Sciatic nerve (tissue), 2 donors: ENCODE data around the gene FUOM. TPM values are rescaled to one million over a fixed set of nuclear protein-coding genes. Genes with fewer than 3 reads are reported as not detected.
A peak's percentile ranks its signal among the peaks of the same experiment; 100 is the strongest.

Experiments
- ATAC-seq: fragments of 200-7000 bp; cut with Tn5 transposase; one replicate; pipeline ENCODE4 v1.9.1; 2020; ENCODE audit warnings: mild to moderate bottlenecking, moderate library complexity
- DNase-seq: peaks from one replicate; pipeline ENCODE4 v3.0.0-alpha.2; 2020; ENCODE audit warnings: low spot score
- intact Hi-C: fragments of 100-400 bp; cut with DNase I; formaldehyde crosslinking; loops from one replicate; pipeline ENCODE4 v1.14.2; 2022
- total RNA-seq: library from RNA; stranded (reverse); fragmentation: NEBNext Ultra II Directional; extraction: Animal tissue kit (Norgen Biotek cat#: 25700); gene quantifications from one replicate; pipeline ENCODE4 v1.2.1, GENCODE V29; 2021
- donor health status: DM: no; HTN: no; CAD: no.
- donor health status: DM: no; HTN: no; CAD: no.

The FUOM gene
- total RNA-seq, 1 donor from 2014 or later, result 35.2 TPM

DNA sequence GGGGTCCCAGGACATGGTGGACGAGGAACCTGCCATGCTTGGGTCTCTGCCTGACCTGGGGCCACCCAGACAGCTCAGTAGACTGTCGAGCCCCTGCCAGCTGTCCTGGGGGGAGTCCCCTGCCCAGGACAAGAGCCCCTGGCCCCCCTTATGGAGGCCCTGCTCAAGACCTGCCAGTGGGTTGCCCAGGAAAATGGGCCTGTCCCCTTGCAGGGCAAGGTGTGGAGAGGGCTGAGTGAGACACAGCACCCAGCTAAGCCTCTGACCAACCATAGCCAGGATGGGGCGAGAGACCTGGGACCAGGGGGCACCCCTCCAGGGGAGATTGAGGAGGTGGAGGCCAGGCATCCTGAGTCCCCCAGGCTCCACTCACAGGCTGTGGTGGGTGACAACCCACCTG, 1.8 kb downstream of the FUOM start:
- no peak for DNase-seq
- no peak for ATAC-seq
- intact Hi-C loops, result no loop called here

DNA sequence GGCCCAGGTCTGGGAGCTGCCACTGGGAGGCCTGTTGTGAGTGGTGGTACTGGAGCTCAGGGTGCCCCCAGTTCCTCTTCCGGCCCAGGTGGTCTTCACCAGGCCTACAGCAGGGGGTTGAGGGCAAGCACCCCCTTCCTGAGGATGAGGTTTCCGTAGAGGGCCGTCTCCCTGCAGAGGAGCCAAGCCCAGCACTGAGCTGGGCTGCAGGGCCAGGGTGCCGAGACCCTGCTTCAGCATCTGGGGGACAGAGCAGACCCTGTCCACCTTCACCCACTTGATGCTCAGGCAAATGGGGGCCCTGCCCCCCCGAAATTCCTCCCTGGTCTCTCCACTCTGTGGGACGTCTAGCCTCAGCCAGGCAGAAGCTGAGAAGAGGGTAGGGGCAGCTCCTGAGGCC, 2.6 kb downstream of the FUOM start:
- intact Hi-C loops, result no loop called here
- DNase-seq (no peak), ATAC-seq (no peak)

DNA sequence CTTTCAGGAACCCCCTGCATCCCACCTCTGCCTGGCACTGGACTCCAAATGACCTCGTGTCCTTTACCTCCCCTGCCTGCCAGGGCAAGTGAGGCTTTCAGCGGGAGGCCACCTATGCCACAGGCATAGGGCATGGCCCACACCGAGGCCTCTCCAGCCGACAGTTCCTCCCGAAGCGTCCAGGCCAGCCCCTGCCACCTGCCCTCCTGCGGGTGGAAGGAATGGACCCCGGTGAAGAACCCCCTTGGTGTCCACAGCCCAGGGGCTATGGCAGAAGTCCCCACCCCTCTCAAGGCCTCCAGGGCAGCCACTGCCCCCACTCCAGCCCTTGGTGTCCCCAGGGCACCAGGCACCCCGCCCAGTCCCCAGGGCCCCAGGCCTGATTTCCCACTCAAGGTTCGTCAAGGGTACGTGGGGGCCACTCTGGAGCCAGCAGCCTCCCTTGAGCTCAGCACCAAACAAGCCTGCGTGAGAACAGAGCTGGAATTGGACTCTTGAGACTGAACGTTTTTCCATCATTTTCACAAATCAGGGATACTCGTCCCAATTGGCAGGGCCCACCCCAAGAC, 3.1 kb downstream of the FUOM start:
- ATAC-seq (no peak), DNase-seq (no peak)
- intact Hi-C loops, result no loop called here

DNA sequence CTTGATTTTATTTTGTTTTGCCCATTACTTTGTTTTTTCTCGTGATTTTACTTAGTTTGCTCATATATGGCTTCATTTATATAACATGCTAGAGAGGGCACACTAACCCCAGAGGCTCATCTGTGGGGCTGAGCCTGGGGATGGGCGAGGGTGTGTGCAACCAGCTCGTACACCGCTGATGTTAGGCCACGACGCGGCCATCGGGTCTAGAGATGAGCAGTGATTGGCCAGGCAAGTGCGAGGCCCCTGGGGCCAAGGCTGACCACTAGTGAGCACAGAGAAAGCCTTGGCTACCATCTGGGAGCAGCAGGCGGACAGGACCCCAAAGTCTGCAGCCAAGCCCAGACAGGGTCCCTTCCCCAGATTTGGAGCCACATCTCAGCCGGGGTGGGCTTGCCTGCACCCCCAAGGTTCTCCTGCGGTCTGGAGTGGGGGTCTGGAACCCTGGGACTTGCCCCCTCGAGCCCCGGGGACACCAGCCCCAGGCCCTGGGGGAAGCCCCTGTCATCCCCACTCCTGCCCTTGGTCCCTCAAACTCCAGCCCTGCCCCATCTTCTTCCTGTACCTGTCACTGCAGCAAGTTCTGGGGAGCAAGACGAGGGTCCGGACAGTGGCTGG, 3.7 kb downstream of the FUOM start:
- intact Hi-C loops, result no loop called here
- DNase-seq (no peak), ATAC-seq (no peak)

- ATAC-seq (no peak), DNase-seq (no peak)
- intact Hi-C loops, result no loop called here
Measured at GRCh38 chr10:133353202-133353959, 4.4 kb downstream of the FUOM start.

DNA sequence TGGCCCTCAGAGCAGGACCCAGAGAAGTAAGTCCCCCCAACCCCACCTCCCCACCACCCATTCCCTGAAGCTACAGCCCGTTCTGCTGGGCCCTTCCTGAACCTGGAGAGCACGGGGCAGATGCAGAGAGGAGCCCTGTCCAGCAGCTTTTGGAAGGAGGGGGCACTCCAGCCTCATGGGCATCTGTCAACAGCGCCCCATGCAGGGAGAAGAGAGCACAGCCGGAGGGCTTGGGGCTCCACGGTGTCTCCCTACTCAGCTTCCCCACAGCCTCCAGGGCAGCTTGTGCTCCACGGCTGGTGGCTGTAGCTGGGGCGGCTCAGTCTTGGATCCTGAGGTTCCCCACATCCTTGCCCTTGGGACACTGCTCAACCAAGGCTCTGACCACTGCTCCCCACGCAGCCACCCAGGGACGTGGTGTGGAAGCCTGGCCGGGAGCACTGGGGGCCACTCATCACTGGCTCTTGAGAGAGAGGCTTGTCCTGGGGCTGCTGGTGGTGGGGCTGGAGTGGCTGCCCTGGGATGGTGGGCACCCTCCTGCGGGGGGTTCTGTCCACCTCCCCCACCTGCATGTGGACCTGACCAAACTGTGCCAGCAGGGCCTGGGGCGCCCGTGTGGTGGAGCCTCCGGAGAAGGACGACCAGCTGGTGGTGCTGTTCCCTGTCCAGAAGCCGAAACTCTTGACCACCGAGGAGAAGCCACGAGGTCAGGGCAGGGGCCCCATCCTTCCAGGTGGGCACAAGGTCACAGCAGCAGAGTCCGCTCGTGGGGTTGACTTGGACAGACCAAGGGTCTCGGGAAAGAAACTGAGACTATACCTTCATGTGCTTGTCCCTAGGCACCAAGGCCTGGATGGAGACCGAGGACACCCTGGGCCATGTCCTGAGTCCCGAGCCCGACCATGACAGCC, 6.2 kb downstream of the FUOM start:
- ATAC-seq, result no peak
- DNase-seq, result no peak
- intact Hi-C loops, result no loop called here

DNA sequence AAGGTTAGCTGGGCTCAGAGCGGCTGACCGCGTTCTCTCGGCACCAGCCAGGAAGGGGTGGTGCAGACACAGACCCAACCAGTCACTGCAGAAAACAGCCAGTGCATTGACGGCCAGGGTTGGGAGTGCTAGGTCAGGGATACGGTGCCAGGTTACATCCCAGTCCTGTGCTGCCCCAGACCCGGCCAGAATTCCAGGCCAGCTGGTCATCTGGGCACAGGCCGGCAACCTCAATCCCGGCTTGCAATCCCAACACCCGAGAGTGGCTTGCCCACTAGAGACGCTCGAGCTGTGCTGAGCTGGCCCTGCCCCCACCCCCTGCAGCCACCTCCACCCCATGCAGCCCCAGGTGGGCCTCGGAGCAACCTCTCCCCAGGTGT, 6.9 kb downstream of the FUOM start:
- intact Hi-C loops, result no loop called here
- no peak for DNase-seq

GRCh38 chr10:133350283-133350949, 7.4 kb downstream of the FUOM start:
- DNase-seq, result no peak

More for the DNA sequence above, 6.9 kb downstream of the FUOM start:
- no peak for ATAC-seq

GRCh38 chr10:133349577-133350011, 8.2 kb downstream of the FUOM start:
- ATAC-seq (no peak), DNase-seq (no peak)
- intact Hi-C loops, result no loop called here

More at GRCh38 chr10:133350283-133350949, 7.4 kb downstream of the FUOM start:
- ATAC-seq, result no peak
- intact Hi-C loops, result no loop called here

- ATAC-seq, result no peak
- no peak for DNase-seq
- intact Hi-C loops, result no loop called here
Measured at GRCh38 chr10:133349160-133349568, 8.7 kb downstream of the FUOM start.

- intact Hi-C loops, result no loop called here
- no peak for ATAC-seq
- DNase-seq, result no peak
Measured at GRCh38 chr10:133347710-133348517, 9.9 kb downstream of the FUOM start.

GRCh38 chr10:133346413-133346812, 11.4 kb downstream of the FUOM start:
- ATAC-seq, result peak; percentile 5
- DNase-seq, result no peak
- intact Hi-C loops, result no loop called here

GRCh38 chr10:133344236-133344635, 13.6 kb downstream of the FUOM start:
- intact Hi-C loops, result no loop called here
- no peak for ATAC-seq

GRCh38 chr10:133343558-133343957, 14.3 kb downstream of the FUOM start:
- intact Hi-C loops, result no loop called here
- DNase-seq, result no peak
- ATAC-seq, result no peak

More at GRCh38 chr10:133344236-133344635, 13.6 kb downstream of the FUOM start:
- DNase-seq, result no peak

DNA sequence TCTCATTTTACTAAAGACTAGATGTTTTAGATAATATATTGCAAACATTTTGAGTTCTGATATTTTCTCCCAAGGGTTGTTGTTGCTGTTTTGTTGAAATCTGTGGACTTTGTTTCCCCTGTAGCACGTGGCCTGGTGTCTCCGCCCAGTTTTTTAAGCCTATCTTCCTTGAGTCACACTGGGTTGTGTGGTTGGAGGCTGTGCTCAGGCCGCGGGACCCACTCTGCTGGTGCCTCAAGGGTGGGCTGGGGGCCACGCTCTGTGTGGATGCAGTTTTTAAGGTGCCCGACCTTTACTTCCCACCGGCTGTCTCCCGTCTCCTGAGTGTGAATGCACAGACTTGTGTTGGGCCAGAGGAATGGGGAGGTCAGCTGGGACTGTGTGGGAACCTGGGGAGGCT, 14.9 kb downstream of the FUOM start:
- intact Hi-C loops, result no loop called here
- ATAC-seq (no peak), DNase-seq (no peak)

GRCh38 chr10:133341983-133342382, 15.8 kb downstream of the FUOM start:
- no peak for ATAC-seq
- intact Hi-C loops, result no loop called here
- no peak for DNase-seq

DNA sequence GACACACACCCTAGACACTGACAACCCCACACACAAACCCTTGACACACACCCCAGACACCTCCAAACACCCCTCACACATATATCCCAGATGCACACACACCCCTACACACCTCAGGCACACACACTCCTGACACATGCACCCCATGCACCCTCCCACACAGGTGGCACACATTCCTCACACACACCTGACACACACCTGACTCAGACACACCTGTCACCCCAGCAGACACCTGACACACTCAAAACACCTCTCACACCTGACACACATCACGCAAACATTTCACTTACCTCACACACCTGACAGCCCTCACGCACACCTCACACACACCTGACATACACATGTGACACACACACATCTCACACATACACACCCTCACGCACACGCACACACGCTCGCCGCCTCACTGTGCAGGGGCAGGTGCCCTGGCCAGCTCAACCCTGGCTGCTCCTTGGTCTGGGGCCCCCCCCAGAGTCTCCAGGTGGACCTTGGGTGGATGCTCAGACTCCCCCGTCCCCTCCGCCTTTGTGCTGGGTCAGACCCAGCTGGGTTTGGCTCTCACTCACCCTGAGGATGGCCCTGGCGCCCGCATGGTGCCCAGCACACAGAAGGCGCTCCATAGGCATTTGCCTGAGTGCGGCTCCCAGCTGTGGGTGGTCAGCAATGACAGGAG, 18.0 kb downstream of the FUOM start:
- ATAC-seq (no peak), DNase-seq (no peak)
- intact Hi-C loops, result no loop called here
